ENCODE data around the gene D2HGDH.

GRCh38 chr2:241770936-241771285 is 36.5 kb downstream of the D2HGDH start:
- TF ChIP-seq POLR2A (conservative IDR thresholded peaks at IDR 0.05) (no peak), KLF16 (IDR thresholded peaks at IDR 0.05) (no peak), ZBTB9 (CRISPR knock-in tag; IDR thresholded peaks at IDR 0.05) (no peak), ELK1 (CRISPR knock-in tag; IDR thresholded peaks at IDR 0.05) (no peak)
